Ishikawa (cell line): ENCODE results near the gene CDC42BPA.

Source experiments
- MAX ChIP-seq: IDR thresholded peaks from 2 replicates; pipeline ENCODE4 v1.6.1; 2012
- RAD21 ChIP-seq: IDR thresholded peaks from 2 replicates; pipeline ENCODE4 v1.6.1; 2012; ENCODE audit warnings: low read depth

DNA sequence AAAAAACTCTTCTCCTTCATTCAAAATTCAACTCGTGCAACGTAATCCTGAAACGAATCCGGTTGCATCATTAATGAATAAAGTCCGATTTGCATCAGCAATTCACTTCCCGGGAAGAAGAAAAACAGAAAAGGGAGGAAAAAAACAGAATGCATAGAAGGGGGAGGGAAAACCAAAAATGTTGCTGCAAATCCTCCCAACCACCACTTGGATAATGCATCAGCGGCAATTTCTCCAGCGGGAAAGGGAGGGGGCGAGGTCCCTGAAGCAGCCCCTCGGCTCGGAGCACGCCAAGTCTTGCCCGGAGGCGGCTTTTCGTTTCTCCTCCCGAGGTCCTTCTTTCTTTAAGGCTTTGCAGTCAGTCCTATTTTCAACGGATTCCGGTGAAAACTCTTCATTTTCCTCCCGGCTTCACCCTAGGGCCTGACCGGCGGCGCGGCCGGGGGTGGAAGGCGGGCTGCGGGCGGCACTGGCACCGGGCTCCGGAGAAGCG is 723 bp downstream of the CDC42BPA start:
- no peak for TF ChIP-seq MAX
- TF ChIP-seq RAD21 = no peak
